SK-N-SH (cell line): ENCODE results near the gene ADCY1. TPM values are rescaled to one million over a fixed set of nuclear protein-coding genes. Genes with fewer than 3 reads are reported as not detected.

Experiments
- CTCF ChIA-PET: fragments of 300-600, 350-600 bp; formaldehyde crosslinking; extraction: SDS; loops from one replicate; lab custom pipeline; 2021; lab: Yijun Ruan, JAX
- POLR2A ChIA-PET: fragments of 350-600 bp; sonication (Branson Sonifier 250); formaldehyde crosslinking; extraction: SDS; loops from one replicate; lab custom pipeline; 2020; ENCODE audit warnings: antibody characterized with exemption, inconsistent platforms; lab: Yijun Ruan, JAX
- DNase-seq: peaks from one replicate; pipeline ENCODE4 v3.0.0; 2012
- H2AFZ ChIP-seq: fragments of 200-600 bp; sonication (generic); 2 replicates; pipeline ENCODE4 v1.8.1; 2016; ENCODE audit warnings: antibody characterized with exemption, mild to moderate bottlenecking, low read depth
- H3F3A ChIP-seq: fragments of 200-600 bp; sonication (generic); replicated peaks from 2 replicates; pipeline ENCODE3; 2016; ENCODE audit warnings: antibody characterized with exemption, mild to moderate bottlenecking; ENCODE audit not compliant: insufficient read depth
- H3K27ac ChIP-seq, 2 experiments: fragments of 200-500 bp in 1 of 2; fragments of 200-600 bp in 1 of 2; sonication (Bioruptor generic) in 1 of 2; sonication (generic), shearing (Covaris generic) in 1 of 2; 2 replicates each; pipeline versions ENCODE4 v1.5.1 to v1.6.1; 2014 to 2016; ENCODE audit warnings: low read depth in 2 of 2, inconsistent platforms in 1 of 2, low read length in 1 of 2, mild to moderate bottlenecking in 1 of 2, mixed read lengths in 1 of 2
- H3K27me3 ChIP-seq: fragments of 200-600 bp; sonication (generic), shearing (Covaris generic); 2 replicates; pipeline ENCODE4 v1.6.1; 2016; ENCODE audit warnings: mixed run types; ENCODE audit not compliant: insufficient read depth
- H3K36me3 ChIP-seq, 2 experiments: fragments of 200-500 bp in 1 of 2; fragments of 200-600 bp in 1 of 2; sonication (Bioruptor generic) in 1 of 2; sonication (generic) in 1 of 2; replicated peaks in 1 of 2; 2 replicates each; pipeline versions ENCODE3 to v1.5.1; 2014 to 2016; ENCODE audit warnings: low read length in 1 of 2, mild to moderate bottlenecking in 1 of 2; ENCODE audit not compliant: insufficient read depth in 2 of 2, control insufficient read depth in 1 of 2
- H3K4me1 ChIP-seq, 2 experiments: fragments of 200-500 bp in 1 of 2; fragments of 200-600 bp in 1 of 2; sonication (Bioruptor generic) in 1 of 2; sonication (generic), shearing (Covaris generic) in 1 of 2; 2 replicates each; pipeline versions ENCODE4 v1.5.1 to v1.6.1; 2014 to 2016; ENCODE audit warnings: low read depth in 1 of 2, low read length in 1 of 2, mixed run types in 1 of 2; ENCODE audit not compliant: insufficient read depth in 2 of 2, control insufficient read depth in 1 of 2
- H3K4me2 ChIP-seq: fragments of 200-600 bp; sonication (generic), shearing (Covaris generic); 2 replicates; pipeline ENCODE4 v1.6.1; 2017; ENCODE audit warnings: mixed run types
- H3K4me3 ChIP-seq, 2 experiments: fragments of 200-500 bp in 1 of 2; fragments of 200-600 bp in 1 of 2; sonication (Bioruptor generic) in 1 of 2; sonication (generic), shearing (Covaris generic) in 1 of 2; 2 replicates each; pipeline versions ENCODE4 v1.5.1 to v1.8.1; 2014 to 2016; ENCODE audit warnings: low read depth in 2 of 2, inconsistent platforms in 1 of 2, low read length in 1 of 2, mild to moderate bottlenecking in 1 of 2, mixed read lengths in 1 of 2, moderate library complexity in 1 of 2
- H3K79me2 ChIP-seq: fragments of 200-600 bp; sonication (generic); 2 replicates; pipeline ENCODE4 v1.8.1; 2017; ENCODE audit warnings: mild to moderate bottlenecking; ENCODE audit not compliant: insufficient read depth
- H3K9ac ChIP-seq: fragments of 200-600 bp; sonication (generic); 2 replicates; pipeline ENCODE4 v1.6.1; 2017; ENCODE audit warnings: mixed run types
- H3K9me2 ChIP-seq: fragments of 200-600 bp; sonication (generic); 2 replicates; pipeline ENCODE4 v1.6.1; 2017; ENCODE audit warnings: mixed run types
- H3K9me3 ChIP-seq: fragments of 200-600 bp; sonication (generic); 2 replicates; pipeline ENCODE4 v1.6.1; 2017; ENCODE audit warnings: mixed run types, mild to moderate bottlenecking, moderate library complexity
- H4K20me1 ChIP-seq: fragments of 200-600 bp; sonication (generic); 2 replicates; pipeline ENCODE4 v1.6.1; 2017; ENCODE audit warnings: mild to moderate bottlenecking, mixed run types; ENCODE audit not compliant: insufficient read depth
- CHD2 ChIP-seq: fragments of 150-350 bp; IDR thresholded peaks from 2 replicates; pipeline ENCODE4 v1.6.1; 2018; ENCODE audit warnings: low read length; ENCODE audit not compliant: partially characterized antibody
- ELF1 ChIP-seq: IDR thresholded peaks from 2 replicates; pipeline ENCODE4 v1.4.0; 2012
- EP300 ChIP-seq, 2 experiments: IDR thresholded peaks; 2 replicates each; pipeline versions ENCODE4 v1.4.0 to v1.6.1; 2012; ENCODE audit warnings: borderline replicate concordance in 1 of 2, low read depth in 1 of 2, low read length in 1 of 2
- EZH2phosphoT487 ChIP-seq: fragments of 200-600 bp; sonication (generic); IDR thresholded peaks from 2 replicates; pipeline ENCODE4 v1.6.1; 2017; ENCODE audit warnings: low read depth, mixed run types, mild to moderate bottlenecking, antibody characterized with exemption, moderate library complexity, borderline replicate concordance
- FOSL2 ChIP-seq: IDR thresholded peaks from 2 replicates; pipeline ENCODE4 v1.4.0; 2012; ENCODE audit warnings: low read depth, mild to moderate bottlenecking, moderate library complexity, borderline replicate concordance
- JUND ChIP-seq: IDR thresholded peaks from 2 replicates; pipeline ENCODE4 v1.4.0; 2012
- NRF1 ChIP-seq: IDR thresholded peaks from 2 replicates; pipeline ENCODE4 v1.6.1; 2012; ENCODE audit warnings: low read depth, mild to moderate bottlenecking, low read length
- RXRA ChIP-seq: IDR thresholded peaks from 2 replicates; pipeline ENCODE4 v1.4.0; 2012; ENCODE audit warnings: low read depth, mild to moderate bottlenecking, borderline replicate concordance
- SIN3A ChIP-seq: IDR thresholded peaks from 2 replicates; pipeline ENCODE4 v1.6.1; 2012; ENCODE audit warnings: low read depth, mild to moderate bottlenecking, low read length, moderate library complexity, borderline replicate concordance
- SMC3 ChIP-seq: IDR thresholded peaks from 2 replicates; pipeline ENCODE4 v1.6.1; 2012; ENCODE audit warnings: low read depth, low read length, improper control_type of control experiment
- TAF1 ChIP-seq: IDR thresholded peaks from 2 replicates; pipeline ENCODE4 v1.6.1; 2012; ENCODE audit warnings: low read depth, mild to moderate bottlenecking, low read length, moderate library complexity, borderline replicate concordance
- TCF12 ChIP-seq: IDR thresholded peaks from 2 replicates; pipeline ENCODE4 v1.4.0; 2012
- WGBS: methylation state at CpG from one replicate; pipeline ENCODE4 v1.1.6; 2017; ENCODE audit warnings: low lambda C conversion rate; 5-methylcytosine and 5-hydroxymethylcytosine counted together
- polyA plus RNA-seq, 3 experiments: library from polyadenylated mRNA; depleted of rRNA; stranded (reverse); fragments of >200 nt; gene quantifications; 2 replicates each; pipeline ENCODE4 v1.2.3, GENCODE V29; 2012
- TF ChIP-seq, protein P1 (sequence below): IDR thresholded peaks from 2 replicates; pipeline ENCODE4 v1.4.0; 2012; ENCODE audit warnings: low read depth, borderline replicate concordance
- TF ChIP-seq, protein P2 (sequence below): fragments of 200-600 bp; sonication (generic); IDR thresholded peaks from 2 replicates; pipeline ENCODE4 v1.6.1; 2017; ENCODE audit warnings: antibody characterized with exemption, mild to moderate bottlenecking, moderate library complexity
- TF ChIP-seq, protein P3 (sequence below): IDR thresholded peaks from 2 replicates; pipeline ENCODE4; 2012
- TF ChIP-seq, protein P4 (sequence below): fragments of 150-350 bp; IDR thresholded peaks from 2 replicates; pipeline ENCODE4 v1.6.1; 2017; ENCODE audit warnings: antibody characterized with exemption, low read length, low read depth, borderline replicate concordance

ADCY1 gene
- polyA plus RNA-seq, 1 of the 3 experiments (the other 2 are of a cell fraction) = 0.16 TPM

DNA sequence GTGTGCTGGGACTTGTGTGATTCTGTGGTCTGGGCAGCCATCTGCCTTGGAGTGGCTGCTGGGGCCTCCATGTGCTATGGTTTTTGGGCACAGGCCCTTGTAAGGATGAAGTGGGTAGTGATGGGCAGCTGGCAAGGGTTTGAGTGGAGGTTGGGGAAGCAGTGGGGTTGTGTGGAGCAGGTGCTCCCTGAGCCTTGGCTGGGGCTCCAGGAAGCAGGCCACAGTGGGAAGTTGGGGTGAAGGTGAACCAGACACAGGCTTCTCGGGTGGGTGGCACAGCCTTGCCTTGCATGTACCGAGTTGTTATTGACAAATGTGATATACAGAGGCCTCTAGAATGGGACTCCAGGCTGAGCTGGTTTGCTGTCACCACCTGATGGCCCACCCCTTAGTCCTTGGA lies 82.3 kb downstream of the ADCY1 start (continued):
- no peak for TF ChIP-seq EZH2phosphoT487
- no peak for TF ChIP-seq JUND

DNA sequence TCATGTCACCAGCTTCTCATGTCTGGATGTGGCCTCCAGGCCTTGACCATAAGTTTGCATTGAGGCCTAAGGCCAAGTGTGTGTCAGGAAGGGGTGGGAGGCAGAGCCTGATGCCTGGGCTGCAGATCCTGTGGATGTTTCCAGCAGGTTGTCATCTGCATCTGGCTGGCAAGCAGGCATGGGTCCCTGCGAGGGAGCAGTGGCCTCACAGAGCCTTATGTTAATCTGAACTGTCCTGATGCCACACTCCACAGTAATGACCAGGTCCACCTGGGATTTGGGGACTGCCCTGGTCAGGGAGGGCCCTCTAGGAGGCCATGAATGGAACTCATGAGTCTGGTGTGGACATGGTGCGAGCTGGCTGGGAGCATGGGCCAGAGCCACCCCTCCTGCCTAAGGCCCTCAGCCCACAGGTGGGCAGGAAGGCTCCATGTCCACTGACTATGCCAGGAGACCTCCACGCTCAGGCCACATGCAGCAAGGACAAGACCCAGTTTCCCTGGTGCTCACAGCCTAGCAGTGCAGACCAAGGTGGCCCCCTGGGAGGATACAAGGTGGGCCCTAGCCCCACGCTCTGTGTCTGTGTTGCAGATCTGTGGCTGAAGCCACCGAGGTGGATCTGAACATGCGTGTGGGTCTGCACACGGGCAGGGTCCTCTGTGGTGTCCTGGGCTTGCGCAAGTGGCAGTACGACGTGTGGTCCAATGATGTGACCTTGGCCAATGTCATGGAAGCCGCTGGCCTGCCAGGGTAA lies 83.1 kb downstream of the ADCY1 start:
- Histone ChIP-seq H4K20me1 (no peaks in the 10 kb centered on the region), H3K9me3 (no peaks in the 10 kb centered on the region), H3K36me3 (no peaks in the 10 kb centered on the region), H3K4me3 (no peak overlapping the region), H3K4me2 (no peak overlapping the region), H3K9ac (no peak overlapping the region), H3K9me2 (no peaks in the 10 kb centered on the region), H3K4me1 (peaks cover 0 to 19% of the 10 kb centered on the region in 2 experiments; a peak in 1 of 4 replicates), H3K27me3 (no peaks in the 10 kb centered on the region), H3F3A (no peaks in the 10 kb centered on the region), H3K79me2 (no peaks in the 10 kb centered on the region), H3K27ac (0 out of 4 replicates have a peak overlapping the region, but pooled peaks of 1 of the 2 experiments have one; percentile 11), H2AFZ (no peak overlapping the region)
- DNase-seq = no peak
- WGBS = 46% methylated on average over 11 of the region's 11 CpGs
- CTCF ChIA-PET = interaction anchor here (0.9 to 1.0 kb wide), 2 partner anchors 10 to 52 kb away, joined by 3 to 5 read pairs; no protein-coding TSS in a partner anchor
- TF ChIP-seq, protein P1, sequence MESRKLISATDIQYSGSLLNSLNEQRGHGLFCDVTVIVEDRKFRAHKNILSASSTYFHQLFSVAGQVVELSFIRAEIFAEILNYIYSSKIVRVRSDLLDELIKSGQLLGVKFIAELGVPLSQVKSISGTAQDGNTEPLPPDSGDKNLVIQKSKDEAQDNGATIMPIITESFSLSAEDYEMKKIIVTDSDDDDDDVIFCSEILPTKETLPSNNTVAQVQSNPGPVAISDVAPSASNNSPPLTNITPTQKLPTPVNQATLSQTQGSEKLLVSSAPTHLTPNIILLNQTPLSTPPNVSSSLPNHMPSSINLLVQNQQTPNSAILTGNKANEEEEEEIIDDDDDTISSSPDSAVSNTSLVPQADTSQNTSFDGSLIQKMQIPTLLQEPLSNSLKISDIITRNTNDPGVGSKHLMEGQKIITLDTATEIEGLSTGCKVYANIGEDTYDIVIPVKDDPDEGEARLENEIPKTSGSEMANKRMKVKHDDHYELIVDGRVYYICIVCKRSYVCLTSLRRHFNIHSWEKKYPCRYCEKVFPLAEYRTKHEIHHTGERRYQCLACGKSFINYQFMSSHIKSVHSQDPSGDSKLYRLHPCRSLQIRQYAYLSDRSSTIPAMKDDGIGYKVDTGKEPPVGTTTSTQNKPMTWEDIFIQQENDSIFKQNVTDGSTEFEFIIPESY = no peak
- TF ChIP-seq SMC3 (no peak), CHD2 (no peak), NRF1 (no peak), FOSL2 (no peak), EP300 (IDR thresholded peaks at IDR 0.05; ENCODE audit: borderline replicate concordance in 1 of 2, low read depth in 1 of 2, low read length in 1 of 2) (no peak), SIN3A (no peak), RXRA (no peak), TAF1 (no peak), TCF12 (no peak), ELF1 (no peak), JUND (no peak)
- TF ChIP-seq, protein P2, sequence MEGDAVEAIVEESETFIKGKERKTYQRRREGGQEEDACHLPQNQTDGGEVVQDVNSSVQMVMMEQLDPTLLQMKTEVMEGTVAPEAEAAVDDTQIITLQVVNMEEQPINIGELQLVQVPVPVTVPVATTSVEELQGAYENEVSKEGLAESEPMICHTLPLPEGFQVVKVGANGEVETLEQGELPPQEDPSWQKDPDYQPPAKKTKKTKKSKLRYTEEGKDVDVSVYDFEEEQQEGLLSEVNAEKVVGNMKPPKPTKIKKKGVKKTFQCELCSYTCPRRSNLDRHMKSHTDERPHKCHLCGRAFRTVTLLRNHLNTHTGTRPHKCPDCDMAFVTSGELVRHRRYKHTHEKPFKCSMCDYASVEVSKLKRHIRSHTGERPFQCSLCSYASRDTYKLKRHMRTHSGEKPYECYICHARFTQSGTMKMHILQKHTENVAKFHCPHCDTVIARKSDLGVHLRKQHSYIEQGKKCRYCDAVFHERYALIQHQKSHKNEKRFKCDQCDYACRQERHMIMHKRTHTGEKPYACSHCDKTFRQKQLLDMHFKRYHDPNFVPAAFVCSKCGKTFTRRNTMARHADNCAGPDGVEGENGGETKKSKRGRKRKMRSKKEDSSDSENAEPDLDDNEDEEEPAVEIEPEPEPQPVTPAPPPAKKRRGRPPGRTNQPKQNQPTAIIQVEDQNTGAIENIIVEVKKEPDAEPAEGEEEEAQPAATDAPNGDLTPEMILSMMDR = no peak
- TF ChIP-seq, protein P3, sequence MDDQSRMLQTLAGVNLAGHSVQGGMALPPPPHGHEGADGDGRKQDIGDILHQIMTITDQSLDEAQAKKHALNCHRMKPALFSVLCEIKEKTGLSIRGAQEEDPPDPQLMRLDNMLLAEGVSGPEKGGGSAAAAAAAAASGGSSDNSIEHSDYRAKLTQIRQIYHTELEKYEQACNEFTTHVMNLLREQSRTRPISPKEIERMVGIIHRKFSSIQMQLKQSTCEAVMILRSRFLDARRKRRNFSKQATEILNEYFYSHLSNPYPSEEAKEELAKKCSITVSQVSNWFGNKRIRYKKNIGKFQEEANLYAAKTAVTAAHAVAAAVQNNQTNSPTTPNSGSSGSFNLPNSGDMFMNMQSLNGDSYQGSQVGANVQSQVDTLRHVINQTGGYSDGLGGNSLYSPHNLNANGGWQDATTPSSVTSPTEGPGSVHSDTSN = no peak
- TF ChIP-seq, protein P4, sequence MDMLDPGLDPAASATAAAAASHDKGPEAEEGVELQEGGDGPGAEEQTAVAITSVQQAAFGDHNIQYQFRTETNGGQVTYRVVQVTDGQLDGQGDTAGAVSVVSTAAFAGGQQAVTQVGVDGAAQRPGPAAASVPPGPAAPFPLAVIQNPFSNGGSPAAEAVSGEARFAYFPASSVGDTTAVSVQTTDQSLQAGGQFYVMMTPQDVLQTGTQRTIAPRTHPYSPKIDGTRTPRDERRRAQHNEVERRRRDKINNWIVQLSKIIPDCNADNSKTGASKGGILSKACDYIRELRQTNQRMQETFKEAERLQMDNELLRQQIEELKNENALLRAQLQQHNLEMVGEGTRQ = no peak
- POLR2A ChIA-PET = interaction anchor here (1.0 kb wide), 1 partner anchor 11 kb away, joined by 3 read pairs; no protein-coding TSS in a partner anchor
